ENCODE data around the gene AXIN1. TPM values are rescaled to one million over a fixed set of nuclear protein-coding genes. Genes with fewer than 3 reads are reported as not detected.

AXIN1 gene
- total RNA-seq (2022; extraction: Qiagen RNA extraction; ENCODE audit: low read depth): 19.5 to 37.6 TPM (median 34.7 TPM) in 5 replicates

GRCh38 chr16:352547-353403 is at the start of gene AXIN1:
TSS of gene AXIN1 (minus strand) at chr16:352723. CDS start at chr16:347025, 5,698 bp downstream.

GRCh38 chr16:401468-402348 is 49.2 kb upstream of the AXIN1 start, which contains the start of gene DECR2:
TSS of gene DECR2 (plus strand) at chr16:401885. CDS start at chr16:401964, 79 bp downstream.

GRCh38 chr16:397135-397661 is 44.7 kb upstream of the AXIN1 start, which contains the start of gene NME4:
TSS of gene NME4 (plus strand) at chr16:397199. CDS start at chr16:397223, 24 bp downstream.

GRCh38 chr16:381789-382717 is 29.5 kb upstream of the AXIN1 start, which contains the start of gene PGAP6:
TSS of gene PGAP6 (minus strand) at chr16:381978. CDS start at chr16:381821, 157 bp downstream.

GRCh38 chr16:370443-370842 is 17.9 kb upstream of the AXIN1 start, which contains the start of gene MRPL28:
TSS of gene MRPL28 (minus strand) at chr16:370538. CDS start at chr16:370218, 320 bp downstream.

GRCh38 chr16:283033-283805 is 69.3 kb downstream of the AXIN1 start, which contains the start of gene PDIA2:
TSS of gene PDIA2 (plus strand) at chr16:283164. CDS start at chr16:283170, 6 bp downstream.

GRCh38 chr16:280552-280951 is 72.0 kb downstream of the AXIN1 start, which contains the start of gene ARHGDIG:
TSS of gene ARHGDIG (plus strand) at chr16:280591. CDS start at chr16:280681, 90 bp downstream.

GRCh38 chr16:275786-276232 is 76.7 kb downstream of the AXIN1 start, which contains the start of gene RGS11:
TSS of gene RGS11 (minus strand) at chr16:275944. CDS start at chr16:275911, 33 bp downstream.

Other genes with a start within 250 kb of the AXIN1 start
- 17.4 to 33.4 TPM (median 29.2 TPM) in 5 replicates for gene NPRL3, start 214.1 kb downstream of the AXIN1 start, total RNA-seq (2022; extraction: Qiagen RNA extraction; ENCODE audit: low read depth)
- not detected in 5 replicates for gene HBZ, start 200.1 kb downstream of the AXIN1 start, total RNA-seq (2022; extraction: Qiagen RNA extraction; ENCODE audit: low read depth)
- gene HBM, start 186.7 kb downstream of the AXIN1 start, total RNA-seq (2022; extraction: Qiagen RNA extraction; ENCODE audit: low read depth): not detected in 5 replicates
- 0.79 TPM in 1 of 5 replicates, not detected in the others for gene HBA2, start 179.8 kb downstream of the AXIN1 start, total RNA-seq (2022; extraction: Qiagen RNA extraction; ENCODE audit: low read depth)
- gene HBA1, start 176.0 kb downstream of the AXIN1 start, total RNA-seq (2022; extraction: Qiagen RNA extraction; ENCODE audit: low read depth): 0.93 to 2.3 TPM (median 1.6 TPM) in 5 replicates
- 4.3 to 9.0 TPM (median 7.2 TPM) in 5 replicates for gene HBQ1, start 172.3 kb downstream of the AXIN1 start, total RNA-seq (2022; extraction: Qiagen RNA extraction; ENCODE audit: low read depth)
- 39.5 to 57.0 TPM (median 47.1 TPM) in 5 replicates for gene LUC7L, start 123.3 kb downstream of the AXIN1 start, total RNA-seq (2022; extraction: Qiagen RNA extraction; ENCODE audit: low read depth)
- gene FAM234A, start 117.9 kb downstream of the AXIN1 start, total RNA-seq (2022; extraction: Qiagen RNA extraction; ENCODE audit: low read depth): 35.5 to 52.7 TPM (median 48.7 TPM) in 5 replicates
- gene RGS11, start 76.8 kb downstream of the AXIN1 start, total RNA-seq (2022; extraction: Qiagen RNA extraction; ENCODE audit: low read depth): 2.2 to 7.1 TPM (median 4.4 TPM) in 5 replicates
- 1.2 to 3.4 TPM (median 2.8 TPM) in 5 replicates for gene ARHGDIG, start 72.1 kb downstream of the AXIN1 start, total RNA-seq (2022; extraction: Qiagen RNA extraction; ENCODE audit: low read depth)
- gene PDIA2, start 69.6 kb downstream of the AXIN1 start, total RNA-seq (2022; extraction: Qiagen RNA extraction; ENCODE audit: low read depth): 0.20 to 0.84 TPM (median 0.73 TPM) in 5 replicates
- gene MRPL28, start 17.8 kb upstream of the AXIN1 start, total RNA-seq (2022; extraction: Qiagen RNA extraction; ENCODE audit: low read depth): 113 to 136 TPM (median 126 TPM) in 5 replicates
- 20.4 to 41.0 TPM (median 36.6 TPM) in 5 replicates for gene PGAP6, start 29.3 kb upstream of the AXIN1 start, total RNA-seq (2022; extraction: Qiagen RNA extraction; ENCODE audit: low read depth)
- gene NME4, start 44.5 kb upstream of the AXIN1 start, total RNA-seq (2022; extraction: Qiagen RNA extraction; ENCODE audit: low read depth): 232 to 478 TPM (median 441 TPM) in 5 replicates
- gene DECR2, start 49.2 kb upstream of the AXIN1 start, total RNA-seq (2022; extraction: Qiagen RNA extraction; ENCODE audit: low read depth): 18.5 to 31.1 TPM (median 25.8 TPM) in 5 replicates
- gene RAB11FIP3, start 72.9 kb upstream of the AXIN1 start, total RNA-seq (2022; extraction: Qiagen RNA extraction; ENCODE audit: low read depth): 15.0 to 26.7 TPM (median 23.0 TPM) in 5 replicates
- gene CAPN15, start 175.0 kb upstream of the AXIN1 start, total RNA-seq (2022; extraction: Qiagen RNA extraction; ENCODE audit: low read depth): 30.2 to 84.8 TPM (median 76.9 TPM) in 5 replicates
- 0.11 to 0.20 TPM (median 0.13 TPM) in 4 of 5 replicates, not detected in the other for gene PRR35, start 207.7 kb upstream of the AXIN1 start, total RNA-seq (2022; extraction: Qiagen RNA extraction; ENCODE audit: low read depth)
- gene NHLRC4, start 214.3 kb upstream of the AXIN1 start, total RNA-seq (2022; extraction: Qiagen RNA extraction; ENCODE audit: low read depth): 0.14 to 0.32 TPM (median 0.19 TPM) in 5 replicates
- gene PIGQ, start 217.2 kb upstream of the AXIN1 start, total RNA-seq (2022; extraction: Qiagen RNA extraction; ENCODE audit: low read depth): 18.4 to 44.1 TPM (median 36.7 TPM) in 5 replicates
- gene RAB40C, start 237.3 kb upstream of the AXIN1 start, total RNA-seq (2022; extraction: Qiagen RNA extraction; ENCODE audit: low read depth): 9.9 to 20.9 TPM (median 20.2 TPM) in 5 replicates

Measured in A549 treated with ZK216348 at 1 μM for 4 hours (cell line).